ENCODE measurements around the gene PROZ.

Gene PROZ

GRCh38 chr13:113113846-113114271, 44.6 kb upstream of the PROZ start:
- Histone ChIP-seq H3K4me2 (ENCODE audit: low read depth, low read length, poor library complexity, severe bottlenecking) (no peak overlapping the region), H2AFZ (ENCODE audit: low read depth, low read length, severe bottlenecking) (no peak overlapping the region), H3K79me2 (ENCODE audit: insufficient read depth, low read length) (no peaks in the 10 kb centered on the region), H3K36me3 (ENCODE audit: low read length) (no peaks in the 10 kb centered on the region), H3K4me3 (ENCODE audit: insufficient read depth, low read length, poor library complexity, severe bottlenecking) (no peak overlapping the region), H3F3A (ENCODE audit: insufficient read depth) (no peaks in the 10 kb centered on the region), H3K27me3 (ENCODE audit: low read length) (no peaks in the 10 kb centered on the region), H4K20me1 (ENCODE audit: low read depth, low read length) (no peaks in the 10 kb centered on the region), H3K9ac (ENCODE audit: low read length) (no peak overlapping the region), H3K27ac (ENCODE audit: low read depth, low read length) (no peak overlapping the region), H3K9me3 (ENCODE audit: insufficient read depth, low read length) (no peaks in the 10 kb centered on the region), H3K9me2 (replicated peaks; ENCODE audit: insufficient read depth, low read length) (no peaks in the 10 kb centered on the region)
- TF ChIP-seq CTCF (IDR thresholded peaks at IDR 0.05; ENCODE audit: insufficient read depth, low read length, poor library complexity, severe bottlenecking) (no peak), EZH2phosphoT487 (conservative IDR thresholded peaks at IDR 0.05; ENCODE audit: low read length) (no peak)

- H3K9ac ChIP-seq (ENCODE audit: low read length) = no peak overlapping the region
- H2AFZ ChIP-seq (ENCODE audit: low read depth, low read length, severe bottlenecking) = no peak overlapping the region
- H3K36me3 ChIP-seq (ENCODE audit: low read length) = no peaks in the 10 kb centered on the region
- no peaks in the 10 kb centered on the region for H3K27me3 ChIP-seq (ENCODE audit: low read length)
- H3K4me2 ChIP-seq (ENCODE audit: low read depth, low read length, poor library complexity, severe bottlenecking) = no peak overlapping the region
- no peaks in the 10 kb centered on the region for H3K9me2 ChIP-seq (replicated peaks; ENCODE audit: insufficient read depth, low read length)
- no peaks in the 10 kb centered on the region for H3F3A ChIP-seq (ENCODE audit: insufficient read depth)
- no peaks in the 10 kb centered on the region for H4K20me1 ChIP-seq (ENCODE audit: low read depth, low read length)
- no peaks in the 10 kb centered on the region for H3K79me2 ChIP-seq (ENCODE audit: insufficient read depth, low read length)
- no peak for TF ChIP-seq EZH2phosphoT487 (conservative IDR thresholded peaks at IDR 0.05; ENCODE audit: low read length)
- no peak for TF ChIP-seq CTCF (IDR thresholded peaks at IDR 0.05; ENCODE audit: insufficient read depth, low read length, poor library complexity, severe bottlenecking)
- H3K27ac ChIP-seq (ENCODE audit: low read depth, low read length) = no peak overlapping the region
- H3K4me3 ChIP-seq (ENCODE audit: insufficient read depth, low read length, poor library complexity, severe bottlenecking) = no peak overlapping the region
- no peaks in the 10 kb centered on the region for H3K9me3 ChIP-seq (ENCODE audit: insufficient read depth, low read length)
These were observed 43.7 kb upstream of the PROZ start for GRCh38 chr13:113114511-113115362.

- Histone ChIP-seq H3K27ac (ENCODE audit: low read depth, low read length) (no peak overlapping the region), H3K4me2 (ENCODE audit: low read depth, low read length, poor library complexity, severe bottlenecking) (no peak overlapping the region), H3K27me3 (ENCODE audit: low read length) (no peaks in the 10 kb centered on the region), H3K9me3 (ENCODE audit: insufficient read depth, low read length) (no peaks in the 10 kb centered on the region), H3K36me3 (ENCODE audit: low read length) (no peaks in the 10 kb centered on the region), H3K9ac (ENCODE audit: low read length) (no peak overlapping the region), H2AFZ (ENCODE audit: low read depth, low read length, severe bottlenecking) (no peak overlapping the region), H3K9me2 (replicated peaks; ENCODE audit: insufficient read depth, low read length) (no peaks in the 10 kb centered on the region), H4K20me1 (ENCODE audit: low read depth, low read length) (no peaks in the 10 kb centered on the region), H3K79me2 (ENCODE audit: insufficient read depth, low read length) (no peaks in the 10 kb centered on the region), H3F3A (ENCODE audit: insufficient read depth) (no peaks in the 10 kb centered on the region), H3K4me3 (ENCODE audit: insufficient read depth, low read length, poor library complexity, severe bottlenecking) (no peak overlapping the region)
- no peak for TF ChIP-seq CTCF (IDR thresholded peaks at IDR 0.05; ENCODE audit: insufficient read depth, low read length, poor library complexity, severe bottlenecking)
- TF ChIP-seq EZH2phosphoT487 (conservative IDR thresholded peaks at IDR 0.05; ENCODE audit: low read length) = no peak
These were observed 42.9 kb upstream of the PROZ start for GRCh38 chr13:113115363-113116205.
